Naive thymus-derived CD4-positive, alpha-beta T cell (primary cell): ENCODE results near the gene ARFGAP1. TPM values are rescaled to one million over a fixed set of nuclear protein-coding genes. Genes with fewer than 3 reads are reported as not detected.

Experiments used
- ATAC-seq: fragments of 150-1000 bp; cut with Tn5 transposase; 2 replicates; pipeline ENCODE4 v1.10.0; 2021; ENCODE audit warnings: mild to moderate bottlenecking, moderate library complexity
- CTCF ChIA-PET: fragments of 350-600 bp; sonication (Branson Sonifier 250); formaldehyde crosslinking; loops from one replicate; lab custom pipeline; 2021; ENCODE audit warnings: antibody characterized with exemption; lab: Charles Lee
- POLR2A ChIA-PET: fragments of 350-600 bp; sonication (Branson Sonifier 250); formaldehyde crosslinking; loops from one replicate; lab custom pipeline; 2021; ENCODE audit warnings: antibody characterized with exemption, inconsistent platforms; lab: Charles Lee
- DNase-seq, 9 donors: peaks; one replicate each; pipeline versions ENCODE4 v3.0.0 to v3.0.0-alpha.2; 2020 to 2022; ENCODE audit warnings: mixed read lengths in 1 of 9
- H3K27ac ChIP-seq: one replicate; pipeline ENCODE4 v1.7.0; 2013; ENCODE audit warnings: mild to moderate bottlenecking, low read depth, low read length, moderate library complexity
- H3K27me3 ChIP-seq, 2 donors: one replicate each; pipeline ENCODE4 v1.7.0; 2013; ENCODE audit warnings: low read length in 2 of 2, mild to moderate bottlenecking in 2 of 2, moderate library complexity in 2 of 2; ENCODE audit not compliant: control insufficient read depth in 2 of 2, insufficient read depth in 2 of 2
- H3K36me3 ChIP-seq, 3 experiments: 1 replicate in 2 of 3; 2 replicates in 1 of 3; pipeline ENCODE4 v1.7.0; 2013; ENCODE audit warnings: low read length in 3 of 3, mild to moderate bottlenecking in 3 of 3, moderate library complexity in 1 of 3; ENCODE audit not compliant: insufficient read depth in 3 of 3, control insufficient read depth in 2 of 3
- H3K4me1 ChIP-seq, 2 donors: one replicate each; pipeline ENCODE4 v1.7.0; 2013; ENCODE audit warnings: low read length in 2 of 2, mild to moderate bottlenecking in 2 of 2, moderate library complexity in 1 of 2; ENCODE audit not compliant: control insufficient read depth in 2 of 2, insufficient read depth in 2 of 2
- H3K4me3 ChIP-seq: 2 replicates; pipeline ENCODE4 v1.7.0; 2013; ENCODE audit warnings: mild to moderate bottlenecking, low read length
- H3K9me3 ChIP-seq, 3 experiments: 1 replicate in 2 of 3; 2 replicates in 1 of 3; pipeline ENCODE4 v1.7.0; 2013; ENCODE audit warnings: low read length in 3 of 3; ENCODE audit not compliant: control insufficient read depth in 2 of 3
- H3K27ac Mint-ChIP-seq, 9 donors: one replicate each; pipeline ENCODE4 v1.8.0; 2020 to 2022; ENCODE audit warnings: mixed read lengths in 9 of 9, mild to moderate bottlenecking in 8 of 9, moderate library complexity in 5 of 9, inconsistent platforms in 2 of 9
- H3K27me3 Mint-ChIP-seq, 5 donors: one replicate each; pipeline ENCODE4 v1.8.0; 2021 to 2022; ENCODE audit warnings: mixed read lengths in 5 of 5, mild to moderate bottlenecking in 1 of 5
- H3K36me3 Mint-ChIP-seq, 5 donors: one replicate each; pipeline ENCODE4 v1.8.0; 2020 to 2022; ENCODE audit warnings: mixed read lengths in 5 of 5, mild to moderate bottlenecking in 3 of 5, inconsistent platforms in 1 of 5
- H3K4me1 Mint-ChIP-seq, 7 donors: one replicate each; pipeline ENCODE4 v1.8.0; 2020 to 2022; ENCODE audit warnings: mixed read lengths in 7 of 7, mild to moderate bottlenecking in 3 of 7, inconsistent platforms in 1 of 7
- H3K4me3 Mint-ChIP-seq, 10 donors: one replicate each; pipeline ENCODE4 v1.8.0; 2020 to 2022; ENCODE audit warnings: mild to moderate bottlenecking in 10 of 10, mixed read lengths in 10 of 10, moderate library complexity in 6 of 10, inconsistent platforms in 2 of 10
- H3K9me3 Mint-ChIP-seq, 11 donors: one replicate each; pipeline ENCODE4 v1.8.0; 2020 to 2022; ENCODE audit warnings: mixed read lengths in 11 of 11, mild to moderate bottlenecking in 4 of 11, inconsistent platforms in 1 of 11, moderate library complexity in 1 of 11
- intact Hi-C, 2 donors: fragments of 100-400 bp; cut with micrococcal nuclease; formaldehyde crosslinking; loops; one replicate each; pipeline ENCODE4 v1.15.1; 2023
- polyA plus RNA-seq, 2 donors: library from polyadenylated mRNA; unstranded; fragments of 300-500 nt; fragmentation: Illumina TruSeq; gene quantifications; one replicate each; pipeline ENCODE4 v1.2.3, GENCODE V29; 2021
- total RNA-seq, 6 experiments: library from RNA in 5 of 6; stranded (reverse) in 5 of 6; gene quantifications; 1 replicate in 5 of 6; 2 replicates in 1 of 6; pipeline ENCODE4 v1.2.3 and lab custom pipeline; 2021 to 2026

ARFGAP1 gene
- total and polyA plus RNA-seq, 7 experiments from 2014 or later, result 15.9 to 119 (median 105) TPM

- no peak overlapping the region for H3K4me3 Mint-ChIP-seq
- H3K27me3 Mint-ChIP-seq, result peaks cover 0 to 11% (median 0%) of the 10 kb centered on the region in 5 donors
- H3K36me3 ChIP-seq, result no peaks in the 10 kb centered on the region
- no peaks in the 10 kb centered on the region for H3K4me1 ChIP-seq
- no peaks in the 10 kb centered on the region for H3K9me3 Mint-ChIP-seq
- no peak overlapping the region for H3K27ac ChIP-seq
- no peak overlapping the region for H3K4me3 ChIP-seq
- CTCF ChIA-PET, result no interaction called here
- H3K27me3 ChIP-seq, result no peaks in the 10 kb centered on the region
- intact Hi-C loops, result no loop called here
- POLR2A ChIA-PET, result no interaction called here
- DNase-seq (no peak), ATAC-seq (no peak)
- H3K27ac Mint-ChIP-seq, result no peak overlapping the region
- no peaks in the 10 kb centered on the region for H3K36me3 Mint-ChIP-seq
- H3K9me3 ChIP-seq, result no peaks in the 10 kb centered on the region
- H3K4me1 Mint-ChIP-seq, result no peaks in the 10 kb centered on the region
These were observed 40.2 kb downstream of the ARFGAP1 start for GRCh38 chr20:63312690-63313348.

GRCh38 chr20:63313349-63314014, 40.9 kb downstream of the ARFGAP1 start:
- POLR2A ChIA-PET, result no interaction called here
- no peak overlapping the region for H3K4me3 ChIP-seq
- Mint-ChIP-seq H3K4me1 (no peaks in the 10 kb centered on the region), H3K27ac (no peak overlapping the region), H3K9me3 (no peaks in the 10 kb centered on the region), H3K4me3 (no peak overlapping the region), H3K36me3 (no peaks in the 10 kb centered on the region), H3K27me3 (peaks cover 0 to 11% (median 0%) of the 10 kb centered on the region in 5 donors)
- intact Hi-C loops, result no loop called here
- H3K27me3 ChIP-seq, result no peaks in the 10 kb centered on the region
- no peak overlapping the region for H3K27ac ChIP-seq
- CTCF ChIA-PET, result no interaction called here
- H3K36me3 ChIP-seq, result no peaks in the 10 kb centered on the region
- H3K4me1 ChIP-seq, result no peaks in the 10 kb centered on the region
- H3K9me3 ChIP-seq, result no peaks in the 10 kb centered on the region
- ATAC-seq (no peak), DNase-seq (peak in 1 of 9 donors; percentile 9)

- Histone ChIP-seq H3K36me3 (no peaks in the 10 kb centered on the region), H3K4me1 (no peaks in the 10 kb centered on the region), H3K27ac (no peak overlapping the region), H3K4me3 (no peak overlapping the region), H3K9me3 (no peaks in the 10 kb centered on the region), H3K27me3 (no peaks in the 10 kb centered on the region)
- no peak overlapping the region for H3K4me3 Mint-ChIP-seq
- intact Hi-C loops, result no loop called here
- no peaks in the 10 kb centered on the region for H3K9me3 Mint-ChIP-seq
- no peaks in the 10 kb centered on the region for H3K36me3 Mint-ChIP-seq
- H3K27me3 Mint-ChIP-seq, result peaks cover 0 to 11% (median 0%) of the 10 kb centered on the region in 5 donors
- CTCF ChIA-PET, result no interaction called here
- POLR2A ChIA-PET, result no interaction called here
- no peaks in the 10 kb centered on the region for H3K4me1 Mint-ChIP-seq
- ATAC-seq (no peak), DNase-seq (peak in 1 of 9 donors; percentile 4)
- H3K27ac Mint-ChIP-seq, result no peak overlapping the region
These were observed 41.4 kb downstream of the ARFGAP1 start for GRCh38 chr20:63314015-63314471.

GRCh38 chr20:63314566-63315239, 42.1 kb downstream of the ARFGAP1 start:
- peak in 1 of 9 donors; percentile 7 for DNase-seq
- Mint-ChIP-seq H3K27ac (no peak overlapping the region), H3K36me3 (no peaks in the 10 kb centered on the region), H3K4me3 (no peak overlapping the region), H3K4me1 (no peaks in the 10 kb centered on the region), H3K27me3 (peaks cover 0 to 10% (median 0%) of the 10 kb centered on the region in 5 donors), H3K9me3 (no peaks in the 10 kb centered on the region)
- POLR2A ChIA-PET, result no interaction called here
- no peaks in the 10 kb centered on the region for H3K9me3 ChIP-seq
- no peak overlapping the region for H3K27ac ChIP-seq
- no peaks in the 10 kb centered on the region for H3K4me1 ChIP-seq
- H3K4me3 ChIP-seq, result no peak overlapping the region
- no peaks in the 10 kb centered on the region for H3K27me3 ChIP-seq
- CTCF ChIA-PET, result no interaction called here
- H3K36me3 ChIP-seq, result no peaks in the 10 kb centered on the region
- intact Hi-C loops, result no loop called here
- no peak for ATAC-seq

GRCh38 chr20:63315240-63315689, 42.7 kb downstream of the ARFGAP1 start:
- ChIA-PET CTCF (no interaction called here), POLR2A (no interaction called here)
- peak in 1 of 9 donors; percentile 6 for DNase-seq
- no peak for ATAC-seq
- H3K27me3 Mint-ChIP-seq, result peaks cover 0 to 6% (median 0%) of the 10 kb centered on the region in 5 donors
- H3K36me3 Mint-ChIP-seq, result no peaks in the 10 kb centered on the region
- no peak overlapping the region for H3K27ac ChIP-seq
- no peaks in the 10 kb centered on the region for H3K9me3 ChIP-seq
- intact Hi-C loops, result no loop called here
- no peak overlapping the region for H3K4me3 ChIP-seq
- no peak overlapping the region for H3K27ac Mint-ChIP-seq
- H3K4me1 Mint-ChIP-seq, result no peaks in the 10 kb centered on the region
- no peaks in the 10 kb centered on the region for H3K27me3 ChIP-seq
- no peaks in the 10 kb centered on the region for H3K4me1 ChIP-seq
- H3K36me3 ChIP-seq, result no peaks in the 10 kb centered on the region
- H3K4me3 Mint-ChIP-seq, result no peak overlapping the region
- no peaks in the 10 kb centered on the region for H3K9me3 Mint-ChIP-seq

GRCh38 chr20:63315731-63316491, 43.3 kb downstream of the ARFGAP1 start:
- Histone ChIP-seq H3K4me3 (no peak overlapping the region), H3K9me3 (no peaks in the 10 kb centered on the region), H3K36me3 (no peaks in the 10 kb centered on the region), H3K27ac (no peak overlapping the region), H3K4me1 (no peaks in the 10 kb centered on the region), H3K27me3 (no peaks in the 10 kb centered on the region)
- Mint-ChIP-seq H3K4me3 (no peak overlapping the region), H3K27me3 (peaks cover 0 to 6% (median 0%) of the 10 kb centered on the region in 5 donors), H3K4me1 (no peaks in the 10 kb centered on the region), H3K9me3 (no peaks in the 10 kb centered on the region), H3K27ac (no peak overlapping the region), H3K36me3 (no peaks in the 10 kb centered on the region)
- CTCF ChIA-PET, result no interaction called here
- DNase-seq (no peak), ATAC-seq (no peak)
- POLR2A ChIA-PET, result no interaction called here
- intact Hi-C loops, result no loop called here
